Measurements from ENCODE around the gene OR4S1.

DNA sequence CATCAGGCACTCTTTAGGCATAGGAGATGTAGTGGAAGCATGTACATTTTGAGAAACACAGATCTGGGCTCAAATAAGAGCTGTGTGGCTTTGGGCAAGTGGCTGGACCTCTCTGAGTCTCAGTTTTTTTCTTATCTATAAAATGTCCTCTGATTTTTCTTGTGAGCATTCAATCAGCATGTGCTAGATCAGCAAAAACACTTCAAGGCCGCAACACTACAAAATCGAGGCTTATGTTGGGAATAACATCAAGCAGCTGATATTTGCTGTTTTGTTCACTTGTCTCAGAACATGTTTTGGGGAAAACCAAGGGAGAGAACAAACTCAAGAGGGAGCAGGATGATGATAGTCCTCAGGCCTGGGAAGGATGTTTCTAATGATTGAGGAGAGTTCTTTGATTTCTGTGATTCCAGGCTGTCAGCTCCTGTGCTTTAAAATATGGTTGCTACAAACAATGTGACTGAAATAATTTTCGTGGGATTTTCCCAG lies 42.6 kb upstream of the OR4S1 start, which contains the start of gene OR4X1:
- no peak for TF ChIP-seq EZH2 (IDR thresholded peaks at IDR 0.05)
- TF ChIP-seq FOXP2 (optimal IDR thresholded peaks at IDR 0.05; ENCODE audit: control extremely low read depth, extremely low read length, insufficient read depth) = no peak

All from SK-N-MC (cell line).